Keratinocyte (primary cell): ENCODE measurements around the gene CACNB2.

ENCODE experiments used
- EZH2 ChIP-seq: IDR thresholded peaks from one replicate; pipeline ENCODE4 v1.6.1; 2012; ENCODE audit warnings: inconsistent platforms, mild to moderate bottlenecking, low read length, moderate library complexity
- TF ChIP-seq, protein P1 (sequence below), 3 experiments: IDR thresholded peaks in 1 of 3; conservative IDR thresholded peaks in 1 of 3; optimal IDR thresholded peaks in 1 of 3; 2 replicates in 2 of 3; 3 replicates in 1 of 3; pipeline versions ENCODE3 to v1.5.1; 2011; ENCODE audit warnings: low read length in 3 of 3, mild to moderate bottlenecking in 3 of 3, moderate library complexity in 2 of 3, control low read depth in 1 of 3, inconsistent platforms in 1 of 3; ENCODE audit not compliant: insufficient read depth in 2 of 3; ENCODE audit errors: extremely low read depth in 1 of 3

DNA sequence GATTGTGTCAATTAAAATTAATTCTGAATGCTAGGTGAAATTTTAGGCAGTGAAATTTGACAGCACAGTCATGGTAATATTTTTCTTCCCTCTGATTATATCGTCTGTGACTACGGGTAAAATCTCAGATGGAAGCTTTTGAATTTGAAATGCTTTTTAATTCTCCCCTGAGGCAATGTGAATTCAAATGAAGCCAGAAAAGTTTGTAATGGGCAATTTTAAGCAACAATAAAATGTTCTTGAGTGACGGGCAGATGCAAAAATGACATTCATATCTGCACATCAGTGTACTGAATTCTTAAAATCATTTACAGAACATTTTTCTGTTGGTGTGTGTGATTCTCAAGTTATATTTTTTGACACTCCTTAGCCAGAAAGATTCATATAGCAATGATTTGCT lies 376.6 kb downstream of the CACNB2 start:
- TF ChIP-seq, protein P1, sequence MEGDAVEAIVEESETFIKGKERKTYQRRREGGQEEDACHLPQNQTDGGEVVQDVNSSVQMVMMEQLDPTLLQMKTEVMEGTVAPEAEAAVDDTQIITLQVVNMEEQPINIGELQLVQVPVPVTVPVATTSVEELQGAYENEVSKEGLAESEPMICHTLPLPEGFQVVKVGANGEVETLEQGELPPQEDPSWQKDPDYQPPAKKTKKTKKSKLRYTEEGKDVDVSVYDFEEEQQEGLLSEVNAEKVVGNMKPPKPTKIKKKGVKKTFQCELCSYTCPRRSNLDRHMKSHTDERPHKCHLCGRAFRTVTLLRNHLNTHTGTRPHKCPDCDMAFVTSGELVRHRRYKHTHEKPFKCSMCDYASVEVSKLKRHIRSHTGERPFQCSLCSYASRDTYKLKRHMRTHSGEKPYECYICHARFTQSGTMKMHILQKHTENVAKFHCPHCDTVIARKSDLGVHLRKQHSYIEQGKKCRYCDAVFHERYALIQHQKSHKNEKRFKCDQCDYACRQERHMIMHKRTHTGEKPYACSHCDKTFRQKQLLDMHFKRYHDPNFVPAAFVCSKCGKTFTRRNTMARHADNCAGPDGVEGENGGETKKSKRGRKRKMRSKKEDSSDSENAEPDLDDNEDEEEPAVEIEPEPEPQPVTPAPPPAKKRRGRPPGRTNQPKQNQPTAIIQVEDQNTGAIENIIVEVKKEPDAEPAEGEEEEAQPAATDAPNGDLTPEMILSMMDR (optimal IDR thresholded peaks at IDR 0.05 in 1 of 3, IDR thresholded peaks at IDR 0.05 in 1 of 3, conservative IDR thresholded peaks at IDR 0.05 in 1 of 3; ENCODE audit: extremely low read depth in 1 of 3, insufficient read depth in 2 of 3, low read length in 3 of 3) = no peak
- no peak for TF ChIP-seq EZH2
